ENCODE measurements around the gene COL4A2.

- TF ChIP-seq EP300 (IDR thresholded peaks at IDR 0.05) (no peak), POLR2A (IDR thresholded peaks at IDR 0.05) (no peak), CTCF (IDR thresholded peaks at IDR 0.05) (no peak)
Measured at GRCh38 chr13:110523180-110523579, 216.1 kb downstream of the COL4A2 start.

All from suprapubic skin (tissue), 3 donors.